HS-27A (cell line): Measurements from ENCODE around the gene LNX1.

Source experiments
- DNase-seq: peaks from one replicate; pipeline ENCODE4 v3.0.0-alpha.2; 2012; ENCODE audit warnings: low read depth, missing footprints

The LNX1 gene

GRCh38 chr4:53599632-53600031 is 8.3 kb upstream of the LNX1 start:
- DNase-seq = no peak

GRCh38 chr4:53598901-53599300 is 7.6 kb upstream of the LNX1 start:
- no peak for DNase-seq

DNA sequence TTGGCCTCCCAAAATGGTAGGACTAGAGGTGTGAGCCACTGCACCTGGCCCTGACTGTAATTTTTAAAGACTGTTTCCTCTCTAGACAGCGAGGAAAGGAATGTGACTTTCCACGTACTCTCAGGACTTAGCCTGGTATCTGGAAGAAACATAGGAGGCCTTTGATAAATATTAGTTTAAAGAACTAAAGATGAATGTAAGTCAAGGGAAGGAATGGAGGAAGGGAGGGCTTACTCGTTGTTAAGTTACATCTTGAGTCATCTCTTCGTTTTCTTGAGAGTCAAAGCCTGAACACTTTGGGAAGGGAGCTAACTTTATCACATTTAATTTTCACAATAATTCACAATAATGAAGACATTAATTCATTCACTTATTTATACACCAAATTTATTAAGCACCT is 7.2 kb upstream of the LNX1 start:
- DNase-seq = no peak

DNA sequence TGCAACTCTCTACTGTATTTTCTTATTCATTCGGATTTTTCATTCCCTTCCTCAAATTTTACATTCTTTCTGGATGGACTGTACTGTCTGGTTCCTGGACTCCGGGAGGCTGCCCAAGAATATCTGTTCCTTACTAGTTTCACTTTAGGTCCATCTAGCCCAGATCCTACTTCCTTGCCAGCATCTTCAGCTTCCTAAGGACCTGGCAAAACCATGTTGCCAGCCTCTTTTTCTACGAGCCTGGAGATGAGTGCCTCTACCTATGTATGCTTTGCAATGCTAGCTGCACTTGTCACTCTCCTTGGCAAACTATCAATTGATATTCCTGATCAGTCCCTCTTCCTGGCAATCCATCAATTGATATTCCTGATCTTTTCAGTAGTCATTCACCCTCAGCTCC is 5.6 kb upstream of the LNX1 start:
- DNase-seq = no peak

- DNase-seq = no peak
Observed at GRCh38 chr4:53595834-53596233, 4.5 kb upstream of the LNX1 start.

GRCh38 chr4:53595204-53595603 is 3.9 kb upstream of the LNX1 start:
- no peak for DNase-seq

DNA sequence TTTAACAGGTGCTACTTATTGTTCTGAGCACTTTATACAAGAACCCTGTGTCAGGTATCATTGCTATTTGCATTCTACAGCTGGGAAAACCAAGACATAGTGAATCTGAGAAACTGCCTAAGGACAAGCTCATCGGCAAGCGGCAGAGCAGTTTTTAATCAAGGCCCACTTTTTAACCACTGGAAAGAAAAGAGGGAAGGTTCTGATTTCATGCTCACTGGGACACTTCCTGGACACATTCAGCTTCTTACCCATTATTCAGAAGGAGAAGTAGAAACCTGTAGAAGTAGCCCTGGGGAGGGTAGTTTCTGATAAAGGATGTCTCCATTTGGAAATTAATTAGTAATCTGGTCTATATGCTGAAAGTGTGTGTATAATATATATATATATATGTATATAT is 2.5 kb upstream of the LNX1 start:
- no peak for DNase-seq

DNA sequence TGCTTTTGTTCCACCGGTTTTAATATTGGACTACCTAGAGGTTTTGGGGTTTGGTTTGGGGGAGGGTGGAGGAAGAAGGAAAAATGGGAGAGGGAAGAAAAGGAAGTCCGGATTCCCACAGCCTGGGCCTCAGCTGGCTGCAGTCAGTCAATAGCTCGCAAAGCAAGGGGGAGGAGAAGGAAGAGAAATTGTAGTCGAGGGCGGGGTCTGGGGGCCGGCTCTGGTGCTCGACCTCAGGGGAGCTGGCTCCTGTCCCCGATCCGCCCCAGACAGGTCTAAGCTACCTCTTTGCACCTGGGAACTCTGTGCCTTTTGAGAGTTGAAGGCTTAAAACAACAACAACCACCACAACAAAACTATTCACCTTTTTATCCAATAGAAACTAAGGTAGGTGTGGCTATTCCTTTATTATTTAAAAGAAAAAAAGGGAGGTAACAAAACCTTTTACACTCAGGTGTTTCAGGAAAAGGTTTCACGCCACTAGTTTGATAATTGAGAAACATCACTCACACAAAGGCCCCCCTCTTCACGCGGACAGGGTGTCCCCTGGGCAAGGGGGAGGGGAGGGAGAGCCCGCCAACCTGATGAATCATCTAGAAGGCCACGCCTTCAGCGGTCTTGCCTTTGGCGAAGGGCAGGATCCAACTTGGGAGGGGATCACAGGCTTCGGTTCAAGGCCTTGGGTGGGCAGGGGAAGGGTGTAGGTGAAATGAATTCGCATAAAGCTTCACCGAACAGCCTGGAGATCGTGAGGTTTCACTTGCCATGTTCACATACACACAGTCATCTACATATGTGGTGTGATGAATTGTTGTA is 1.6 kb upstream of the LNX1 start:
- no peak for DNase-seq

DNA sequence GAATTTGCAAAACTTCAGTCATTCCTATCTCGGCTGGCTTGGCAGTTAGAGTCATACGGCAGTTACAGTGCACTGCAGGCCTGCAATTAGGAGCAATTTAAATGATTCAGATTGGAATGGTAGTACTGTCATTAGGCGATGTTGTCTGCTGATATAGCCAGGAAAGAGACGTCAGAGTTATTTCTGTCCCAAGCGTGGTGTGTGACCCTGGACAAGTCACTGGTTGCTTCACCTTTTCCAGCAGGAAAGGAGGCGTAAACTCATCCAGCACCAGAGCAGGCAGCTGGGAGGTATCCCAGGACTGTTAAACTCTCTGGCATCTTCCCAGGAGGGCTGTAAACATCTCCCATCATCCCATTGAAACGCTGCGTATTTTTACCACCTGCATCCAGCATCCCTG is 836 bp upstream of the LNX1 start:
- DNase-seq = no peak

- DNase-seq = no peak
Observed at GRCh38 chr4:53590187-53590586, 1.1 kb downstream of the LNX1 start.

- DNase-seq = no peak
Observed at GRCh38 chr4:53589511-53589910, 1.8 kb downstream of the LNX1 start.

GRCh38 chr4:53587135-53587534 is 4.2 kb downstream of the LNX1 start:
- no peak for DNase-seq

DNA sequence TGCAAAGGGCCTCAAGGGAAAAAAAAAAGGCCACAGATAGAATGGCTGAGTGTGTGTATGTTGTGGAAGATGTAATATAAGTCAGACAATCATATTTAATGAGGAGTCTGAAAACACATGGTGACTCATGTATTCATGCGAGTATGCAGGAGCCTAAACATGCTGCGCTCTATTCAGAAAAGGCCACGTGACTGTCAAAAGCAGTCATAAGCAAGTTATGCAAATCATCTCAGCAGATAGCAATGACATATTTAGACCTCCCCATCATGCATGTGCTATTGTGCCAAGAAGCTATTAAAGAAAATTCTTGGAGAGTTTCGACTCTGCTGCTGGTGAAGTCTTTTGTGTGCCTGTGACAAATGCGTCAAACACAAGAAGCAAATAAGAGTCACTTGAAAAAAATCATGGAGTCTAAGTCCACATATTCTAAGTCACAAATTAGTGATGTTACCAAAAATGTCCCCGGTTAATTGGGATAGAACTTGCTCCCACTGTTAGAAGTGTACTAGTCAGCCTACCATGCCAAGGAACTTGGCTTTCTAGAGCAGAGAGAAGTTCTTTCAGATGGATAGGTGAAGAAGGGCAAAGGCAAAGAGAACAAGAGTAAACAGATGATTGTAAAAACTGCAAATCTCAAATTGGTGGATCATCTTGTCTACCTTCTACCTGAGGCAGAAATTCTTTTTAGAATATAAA is 5.0 kb downstream of the LNX1 start:
- peak; percentile 68 for DNase-seq

- no peak for DNase-seq
Observed at GRCh38 chr4:53584658-53585057, 6.6 kb downstream of the LNX1 start.

- DNase-seq = no peak
Observed at GRCh38 chr4:53583513-53583912, 7.8 kb downstream of the LNX1 start.

GRCh38 chr4:53582194-53582593 is 9.1 kb downstream of the LNX1 start:
- DNase-seq = no peak

- DNase-seq = no peak
Observed at GRCh38 chr4:53580274-53580673, 11.0 kb downstream of the LNX1 start.

GRCh38 chr4:53579826-53580225 is 11.5 kb downstream of the LNX1 start:
- no peak for DNase-seq

GRCh38 chr4:53576676-53577372 is 14.5 kb downstream of the LNX1 start:
- no peak for DNase-seq

DNA sequence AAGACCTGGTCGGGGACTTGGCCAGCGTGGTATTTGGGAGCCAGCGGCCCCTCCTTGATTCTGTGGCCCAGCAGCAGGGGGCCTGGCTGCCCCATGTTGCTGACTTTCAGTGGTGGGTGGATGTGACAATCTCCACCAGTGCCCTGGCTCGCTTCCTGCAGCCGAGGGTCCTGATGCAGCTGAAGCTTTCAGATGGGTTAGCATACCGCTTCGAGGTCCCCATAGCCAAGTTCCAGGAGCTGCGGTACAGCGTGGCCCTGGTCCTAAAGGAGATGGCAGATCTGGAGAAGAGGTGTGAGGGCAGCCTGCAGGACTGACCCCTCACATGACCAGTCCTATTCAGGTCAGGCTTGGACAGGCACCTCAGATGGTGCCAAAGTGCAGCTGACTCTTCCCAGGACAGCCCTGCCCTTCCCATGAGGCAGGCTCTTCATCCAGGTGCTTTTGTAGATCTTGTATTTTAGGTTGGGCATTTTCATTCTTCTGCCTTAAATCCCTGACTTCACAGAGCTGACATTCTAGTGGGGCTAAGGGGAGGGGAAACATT is 15.1 kb downstream of the LNX1 start:
- DNase-seq = no peak

GRCh38 chr4:53575552-53575951 is 15.7 kb downstream of the LNX1 start:
- DNase-seq = no peak

GRCh38 chr4:53574528-53574927 is 16.8 kb downstream of the LNX1 start:
- DNase-seq = no peak

DNA sequence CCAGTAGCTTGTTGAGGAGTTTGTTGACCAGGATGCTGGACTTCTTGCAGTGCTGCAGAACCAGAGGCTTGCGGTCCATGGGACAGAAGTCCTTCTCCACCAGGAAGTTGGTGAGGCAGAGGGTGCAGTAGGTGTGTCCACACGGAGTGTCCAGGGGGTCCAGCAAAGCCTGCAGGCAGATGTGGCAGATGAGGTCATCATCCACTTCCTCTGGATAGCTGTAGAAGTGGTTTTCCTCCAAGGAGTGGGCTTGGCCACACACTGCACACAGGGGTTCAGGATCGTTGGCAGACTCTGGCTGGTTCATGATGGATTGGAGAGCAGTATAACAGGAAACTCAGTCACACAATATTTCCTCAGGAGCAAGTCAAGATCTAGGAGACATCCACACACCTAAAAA is 17.6 kb downstream of the LNX1 start:
- DNase-seq = no peak
